Daoy (cell line): ENCODE results near the gene ELMO1. TPM values are rescaled to one million over a fixed set of nuclear protein-coding genes. Genes with fewer than 3 reads are reported as not detected.
A peak's percentile ranks its signal among the peaks of the same experiment; 100 is the strongest.

Experiments used
- DNase-seq: peaks from one replicate; pipeline ENCODE4 v3.0.0-alpha.2; 2015; ENCODE audit warnings: low read depth
- total RNA-seq: library from RNA; depleted of rRNA; stranded (reverse); fragments of >200 nt; shearing (Covaris generic); gene quantifications from 2 replicates; pipeline ENCODE4 v1.2.3, GENCODE V29; 2014

Gene ELMO1
- total RNA-seq, 1 experiment from 2014 or later = 7.0 TPM

DNA sequence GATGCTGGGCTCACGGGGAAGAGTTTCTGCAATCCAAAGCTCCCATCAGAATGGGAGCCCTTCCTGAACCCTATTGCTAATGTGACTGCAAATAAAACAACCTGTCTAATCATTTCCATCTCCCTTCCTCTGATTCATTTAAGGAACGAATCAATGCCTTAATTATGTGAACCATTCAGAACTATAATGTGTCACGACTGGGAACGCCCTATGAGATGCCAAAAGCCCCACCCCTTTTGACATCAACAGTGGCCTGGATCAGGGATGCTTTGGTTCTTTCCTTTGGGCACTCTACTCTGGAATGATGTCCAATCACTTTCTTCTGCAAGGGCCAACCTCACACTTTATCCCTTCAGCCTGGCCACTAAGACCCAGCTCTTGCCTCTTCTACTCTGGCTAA, 528.9 kb downstream of the ELMO1 start:
- DNase-seq = no peak

DNA sequence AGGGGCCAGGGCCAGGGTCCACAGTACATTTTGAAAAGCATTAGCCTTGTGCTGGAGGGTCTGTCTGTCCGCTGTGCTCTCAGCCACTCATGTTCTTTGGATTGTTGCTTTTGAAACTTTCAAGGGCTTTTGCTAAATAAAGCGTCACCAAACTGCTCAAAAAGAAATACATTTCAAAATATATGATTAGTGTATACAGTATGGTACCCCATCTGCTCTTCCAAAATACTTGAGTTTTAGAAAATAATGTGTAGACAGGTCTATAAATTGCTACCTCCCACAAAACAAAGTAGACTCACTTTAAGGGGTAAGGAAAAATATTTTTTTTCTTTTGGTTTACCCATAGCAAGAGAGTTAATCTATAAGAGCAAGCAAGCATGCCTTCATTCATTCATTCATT, 530.1 kb downstream of the ELMO1 start:
- DNase-seq = no peak

DNA sequence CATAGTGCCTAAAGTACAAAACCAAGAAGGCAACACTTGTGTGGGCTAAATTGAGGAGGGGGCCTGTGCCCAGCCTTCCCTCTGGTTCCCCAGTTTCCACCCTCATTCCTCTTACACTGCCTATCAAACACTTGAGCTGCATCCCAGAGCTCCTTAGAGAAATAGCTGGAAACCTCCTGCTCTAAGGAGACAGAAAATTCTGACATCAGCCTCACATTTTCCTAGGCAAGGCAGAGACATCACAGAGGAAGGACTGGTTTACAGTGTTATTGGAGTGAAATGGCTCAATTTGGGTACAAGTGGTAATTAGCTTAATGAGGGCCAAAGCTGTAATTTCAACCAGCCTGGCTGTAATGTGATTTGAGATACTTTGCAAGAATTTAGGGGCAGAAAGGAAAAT, 532.0 kb downstream of the ELMO1 start:
- no peak for DNase-seq

DNA sequence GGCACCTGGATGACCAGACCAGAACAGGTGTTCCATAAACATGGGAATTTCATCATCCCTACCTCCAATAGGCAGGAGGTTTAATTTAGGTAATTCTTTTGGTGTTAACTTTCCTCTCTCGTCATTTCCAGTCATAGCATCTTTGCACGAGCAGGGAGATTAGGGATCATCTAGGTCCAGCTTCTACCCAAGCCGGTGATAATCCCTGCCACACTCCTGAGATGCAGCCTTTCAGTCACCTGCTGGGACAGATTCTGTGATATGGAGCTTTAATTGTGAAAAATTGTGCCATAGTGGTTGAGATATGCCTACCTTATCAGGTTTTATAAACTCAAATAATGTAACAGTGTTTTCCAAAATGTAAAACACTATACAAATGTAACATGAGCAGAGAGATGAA, 532.5 kb downstream of the ELMO1 start:
- no peak for DNase-seq

DNA sequence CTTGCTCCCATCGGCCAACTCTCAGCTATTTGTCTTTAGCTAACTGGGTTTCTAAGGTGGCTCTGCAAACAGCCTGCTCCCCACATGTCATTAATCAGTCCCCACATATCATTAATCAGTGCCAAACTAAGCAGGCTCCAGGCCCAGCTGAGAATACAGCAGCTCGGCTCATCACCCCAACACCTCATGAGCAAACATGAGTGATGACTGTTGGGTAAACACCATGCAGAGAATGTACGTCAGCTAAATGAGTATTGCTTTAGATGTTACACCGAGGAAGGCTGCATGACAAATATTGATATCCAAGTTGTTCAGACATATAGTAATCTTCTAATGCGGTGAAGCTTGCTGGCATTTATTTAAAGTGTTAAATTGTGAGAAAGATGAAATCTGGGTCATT, 536.9 kb downstream of the ELMO1 start:
- no peak for DNase-seq

DNA sequence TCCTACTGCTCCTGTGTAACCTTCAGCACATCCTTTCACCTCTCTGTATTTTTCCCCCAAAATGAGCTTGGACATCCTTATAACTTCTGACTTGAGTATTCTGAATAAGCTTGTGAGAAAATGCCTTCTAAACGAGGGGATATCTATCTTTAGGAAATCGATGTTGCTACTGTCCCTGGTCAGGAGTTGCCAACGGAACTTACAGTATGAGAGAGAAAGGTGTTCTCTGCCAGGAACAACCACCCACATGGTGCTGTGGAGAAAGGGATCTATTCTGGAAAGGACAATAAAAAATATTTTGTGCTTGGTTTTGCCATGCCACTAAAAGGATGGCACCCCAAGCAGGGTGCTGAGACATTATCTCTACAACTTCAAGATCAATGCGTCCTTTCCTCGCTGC, 537.8 kb downstream of the ELMO1 start:
- no peak for DNase-seq

DNA sequence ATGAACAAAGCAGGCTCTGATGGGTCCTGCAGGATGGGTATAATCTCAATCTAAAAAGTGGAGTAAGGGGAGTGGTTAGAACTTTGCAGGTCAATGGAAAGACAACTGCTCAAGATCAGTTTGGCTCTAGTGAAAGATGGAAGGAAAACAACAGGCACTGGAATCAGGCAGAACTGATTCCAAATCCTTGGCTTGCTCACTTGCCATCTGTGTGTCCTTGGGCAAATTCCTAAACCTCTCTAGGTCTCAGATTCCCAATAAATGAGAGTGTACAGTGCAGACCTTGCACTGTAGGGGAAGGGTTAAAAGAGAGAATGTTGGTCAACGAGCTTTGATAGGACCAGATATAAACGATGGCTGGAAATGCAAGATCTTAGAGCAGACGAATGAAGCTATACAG, 538.3 kb downstream of the ELMO1 start:
- DNase-seq = no peak

DNA sequence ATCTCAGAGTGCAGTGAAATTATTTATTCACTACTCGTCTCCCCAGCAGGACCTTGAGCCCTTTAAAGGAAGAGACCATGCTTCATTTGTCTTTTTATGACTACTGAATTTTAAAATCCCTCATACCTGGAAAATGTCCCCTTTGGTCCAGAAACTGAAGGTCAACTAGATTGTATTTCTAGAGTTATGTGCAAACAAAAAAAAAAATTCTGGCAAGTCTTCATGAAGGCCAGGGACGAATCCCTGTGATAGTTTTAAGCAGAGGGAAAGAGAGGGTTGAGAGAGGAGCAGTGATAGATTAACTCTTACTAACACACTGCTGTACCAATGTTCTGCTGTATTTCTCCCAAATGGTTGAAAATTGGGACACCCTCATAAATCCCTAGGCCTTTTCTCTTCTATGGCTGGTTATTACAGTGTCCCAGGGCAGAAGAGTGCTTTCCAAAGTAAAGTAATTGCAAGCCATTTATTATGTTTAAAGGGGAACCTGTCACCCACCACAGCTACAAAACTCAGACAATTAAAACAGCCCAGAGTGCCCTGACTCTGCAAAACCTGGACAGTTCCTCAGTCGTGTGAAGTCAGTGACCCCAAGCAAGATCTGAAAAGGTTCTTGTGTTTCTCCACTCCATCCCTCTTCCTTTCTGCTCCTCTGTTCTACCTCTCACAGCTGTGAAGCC, 541.6 kb downstream of the ELMO1 start:
- no peak for DNase-seq

DNA sequence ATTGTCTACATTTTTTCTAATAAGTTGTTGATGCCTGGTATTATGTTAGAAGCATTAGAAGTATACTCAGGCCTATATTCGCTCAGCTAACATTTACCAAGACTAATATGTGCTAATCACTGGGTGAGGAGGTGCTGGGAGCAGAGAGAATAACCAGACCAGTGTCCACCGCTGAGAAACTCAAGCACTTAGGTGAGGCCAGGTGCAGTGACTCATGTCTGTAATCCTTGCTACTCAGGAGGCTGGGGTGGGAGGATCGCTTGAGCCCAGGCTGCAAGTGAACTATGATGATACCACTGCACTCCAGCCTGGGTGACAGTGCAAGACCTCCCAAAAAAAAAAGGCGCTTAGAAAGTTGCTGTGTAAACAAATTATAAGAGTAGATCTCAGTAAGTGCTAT, 542.2 kb downstream of the ELMO1 start:
- no peak for DNase-seq

DNA sequence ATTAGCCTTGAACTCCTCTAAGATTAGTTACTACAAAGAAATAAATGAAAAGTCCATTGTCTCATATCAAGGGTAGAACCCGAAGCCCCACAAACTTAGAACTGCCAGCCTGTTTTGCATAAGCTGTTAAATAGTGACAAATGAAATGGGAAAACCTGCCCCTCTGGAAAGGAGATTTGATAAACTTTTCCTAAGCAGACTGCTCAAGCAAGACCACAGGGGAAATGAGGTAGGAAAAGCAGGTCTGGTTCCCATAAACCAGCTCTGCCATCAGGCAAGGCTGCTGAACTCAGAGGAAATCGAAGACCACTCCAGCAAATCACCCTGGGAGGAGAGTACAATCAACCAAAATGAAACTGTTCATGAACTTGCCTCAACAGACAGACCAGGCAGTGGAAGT, 542.8 kb downstream of the ELMO1 start:
- no peak for DNase-seq

DNA sequence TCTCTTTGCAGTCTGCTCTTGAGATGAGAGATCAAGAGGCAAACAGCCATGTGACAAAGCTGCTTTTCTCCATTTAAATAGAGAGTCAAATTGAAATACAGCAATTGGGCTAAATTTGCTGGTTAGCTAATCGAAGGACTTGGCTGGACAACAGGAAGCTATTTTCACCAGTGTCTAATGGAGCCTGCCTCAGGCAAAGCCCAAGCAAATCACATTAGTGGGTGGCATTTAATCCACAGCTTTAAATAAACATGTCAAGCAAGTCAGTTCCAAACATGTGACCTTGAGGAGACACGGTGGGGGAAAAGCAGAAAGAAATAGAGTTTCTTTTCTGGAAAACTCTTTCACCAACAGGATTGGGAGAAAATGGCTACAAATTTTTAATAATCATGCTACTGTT, 543.9 kb downstream of the ELMO1 start:
- DNase-seq = no peak

DNA sequence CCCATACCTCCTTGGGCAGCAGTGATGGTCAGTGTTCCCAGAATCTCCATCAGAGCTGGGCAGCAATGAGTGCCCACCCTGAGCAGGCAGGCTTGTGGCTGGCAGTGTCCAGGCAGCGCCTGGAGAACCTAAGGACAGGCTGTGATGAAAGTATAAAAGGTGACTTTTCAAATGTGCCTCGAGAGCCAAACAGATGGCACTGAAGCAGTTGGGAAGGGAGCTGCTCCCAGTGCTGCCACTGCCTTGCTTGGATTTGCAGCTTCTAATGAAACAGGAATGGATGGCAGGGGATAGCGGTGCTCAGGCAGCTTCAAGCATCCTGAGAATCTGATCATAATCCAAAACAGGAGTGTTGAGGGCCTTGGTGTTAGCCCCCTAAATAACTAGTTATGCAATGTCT, 544.6 kb downstream of the ELMO1 start:
- DNase-seq = no peak

DNA sequence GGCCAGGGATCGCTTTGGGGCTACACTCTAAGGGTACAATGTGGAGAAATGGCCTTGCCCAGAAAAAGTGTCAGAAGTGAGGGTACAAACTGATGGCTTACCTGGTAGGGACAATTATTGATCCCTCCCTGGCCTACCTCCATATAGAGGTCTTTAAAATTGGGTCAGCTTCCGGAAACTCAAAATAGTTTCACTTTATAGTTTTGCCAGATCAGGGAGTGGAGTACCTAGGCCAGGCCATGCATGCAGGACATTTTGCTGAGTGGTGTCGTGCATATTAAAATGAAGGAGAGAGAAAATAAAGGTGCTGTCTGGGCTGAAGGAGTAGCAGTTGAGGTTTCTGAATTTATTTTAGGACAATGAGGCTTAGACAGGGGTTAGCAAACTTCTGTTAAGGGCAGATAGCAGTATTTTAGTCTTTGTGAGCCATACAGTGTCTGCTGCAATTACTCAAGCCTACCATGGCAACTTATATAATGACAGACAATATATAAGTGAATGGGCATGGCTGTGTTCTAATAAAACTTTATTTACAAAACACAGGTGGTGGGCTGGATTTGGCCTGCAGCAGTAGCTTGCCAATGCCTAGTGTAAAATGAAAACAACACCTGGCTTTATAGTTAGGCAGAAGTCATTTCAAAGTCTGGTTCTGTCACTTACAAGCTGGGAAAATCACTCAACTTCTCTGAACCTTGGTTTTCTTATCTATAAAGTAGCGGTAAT, 547.5 kb downstream of the ELMO1 start:
- no peak for DNase-seq

DNA sequence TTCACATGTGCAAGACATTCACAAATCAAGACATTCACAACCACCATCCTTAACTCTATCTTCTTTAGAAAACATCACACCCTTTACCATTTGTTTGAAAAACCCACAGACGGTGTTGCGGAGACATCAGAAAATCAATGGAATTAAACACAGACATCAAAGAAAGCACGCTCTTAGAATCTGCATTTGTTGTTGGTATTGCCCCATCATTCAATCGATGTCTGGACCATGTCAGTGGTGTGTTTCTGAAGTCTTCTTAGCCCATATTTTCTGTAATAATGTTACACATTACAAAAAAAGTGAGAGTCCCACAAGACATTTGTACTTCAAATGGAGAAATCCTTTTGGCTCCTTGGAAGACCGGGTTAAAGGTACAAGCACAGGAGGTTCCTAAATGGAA, 550.5 kb downstream of the ELMO1 start:
- no peak for DNase-seq

DNA sequence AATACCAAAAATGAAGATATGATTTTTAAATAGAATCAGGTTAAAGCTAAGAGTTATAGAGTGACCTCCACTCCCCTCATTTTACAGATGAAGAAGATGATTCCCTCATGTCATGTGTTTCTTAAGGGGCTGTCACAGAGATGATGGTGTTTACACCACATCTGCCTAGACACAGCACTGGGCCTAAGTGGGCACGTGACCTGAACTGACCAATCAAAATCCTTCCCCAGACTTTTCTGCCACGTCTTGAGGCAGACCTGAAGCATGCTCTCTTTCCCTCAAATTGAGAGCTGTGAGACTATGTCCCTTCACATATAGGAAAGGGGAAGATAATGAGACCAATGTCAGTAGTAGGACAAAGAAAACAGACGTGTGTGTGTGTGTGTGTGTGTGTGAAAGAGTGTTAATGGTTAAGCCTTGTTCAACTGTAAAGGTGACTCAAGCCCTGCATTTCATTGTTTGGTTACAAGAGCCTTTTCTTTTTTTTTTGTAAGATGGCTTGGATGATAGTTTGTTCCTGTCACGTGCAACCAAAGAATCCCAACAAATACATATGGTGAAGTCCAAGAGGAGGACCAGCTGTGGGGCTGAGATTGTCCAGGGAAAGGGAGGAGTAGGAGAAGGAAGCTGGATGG, 551.6 kb downstream of the ELMO1 start:
- no peak for DNase-seq

DNA sequence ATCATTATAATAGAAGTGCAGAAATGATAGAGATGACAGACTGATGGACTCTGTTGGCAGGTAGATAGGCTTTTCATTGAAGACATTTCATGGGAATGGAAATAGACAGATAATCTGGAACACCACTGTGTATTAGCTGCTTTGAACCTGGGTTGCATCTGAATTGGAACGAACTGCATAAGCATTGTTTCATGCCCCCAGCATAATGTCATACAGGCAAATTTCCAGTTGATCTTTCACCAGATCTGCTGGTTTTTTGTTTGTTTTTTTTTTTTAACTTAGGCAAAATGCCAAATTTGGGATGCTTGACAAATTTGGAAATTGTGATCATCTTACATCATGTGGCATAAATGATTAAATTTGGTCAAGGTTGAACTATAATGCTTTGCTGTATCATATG, 552.2 kb downstream of the ELMO1 start:
- DNase-seq = no peak

DNA sequence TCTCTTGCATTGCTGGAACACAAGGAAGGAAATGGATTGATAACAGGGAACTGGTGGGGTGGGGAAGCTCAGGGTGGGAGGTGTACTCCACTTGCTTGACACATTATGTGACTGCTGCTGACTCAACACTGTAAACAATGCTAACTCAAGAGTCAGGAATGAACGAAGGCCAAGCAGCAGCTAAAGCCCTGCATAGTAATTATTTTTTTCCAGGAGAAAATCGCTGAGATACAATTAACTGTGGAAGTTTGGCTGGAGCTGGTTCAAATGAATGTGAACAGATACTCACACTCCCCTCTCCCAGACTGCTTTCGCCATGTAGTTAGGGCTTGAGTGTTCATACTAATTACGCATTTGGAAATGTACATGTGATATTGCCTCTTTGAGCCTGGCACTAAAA, 553.5 kb downstream of the ELMO1 start:
- DNase-seq = peak; percentile 75

DNA sequence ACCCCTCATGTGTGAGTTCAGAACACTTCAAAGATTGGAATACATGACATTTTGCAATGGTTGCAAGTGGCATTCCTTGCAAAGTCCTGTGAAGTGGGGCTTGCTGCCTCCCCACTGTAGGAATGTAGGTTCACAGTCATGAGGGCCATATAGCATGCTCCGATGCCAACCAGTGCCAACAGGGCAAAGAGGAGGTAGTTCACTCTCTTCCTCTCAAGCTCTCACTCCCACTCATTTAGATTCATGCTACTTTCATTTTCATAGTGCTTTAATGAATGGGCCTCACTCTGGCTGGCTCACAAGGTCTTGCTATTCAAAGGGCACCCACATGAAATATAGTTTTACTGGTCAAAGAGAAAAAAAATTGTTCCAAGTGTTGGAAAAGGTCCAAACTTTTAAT, 554.5 kb downstream of the ELMO1 start:
- DNase-seq = no peak

DNA sequence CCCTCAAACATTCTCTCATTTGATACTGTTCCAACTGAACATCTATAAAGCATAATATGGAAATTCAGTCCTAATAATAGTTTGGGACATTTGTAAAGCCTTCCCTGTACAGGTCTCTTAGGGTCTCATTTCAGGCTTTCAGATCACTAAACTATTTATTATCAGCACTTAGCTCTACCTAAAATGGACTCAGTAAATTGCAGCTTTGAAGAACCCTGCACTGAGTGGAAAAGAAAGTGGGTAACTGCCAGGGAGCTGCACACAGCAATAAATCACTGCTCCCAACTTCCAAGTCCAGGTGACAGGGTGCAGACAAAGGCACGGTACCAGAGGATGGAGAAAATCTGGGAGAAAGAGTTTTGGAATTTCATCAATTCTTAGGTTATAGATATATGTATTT, 559.5 kb downstream of the ELMO1 start:
- DNase-seq = no peak

DNA sequence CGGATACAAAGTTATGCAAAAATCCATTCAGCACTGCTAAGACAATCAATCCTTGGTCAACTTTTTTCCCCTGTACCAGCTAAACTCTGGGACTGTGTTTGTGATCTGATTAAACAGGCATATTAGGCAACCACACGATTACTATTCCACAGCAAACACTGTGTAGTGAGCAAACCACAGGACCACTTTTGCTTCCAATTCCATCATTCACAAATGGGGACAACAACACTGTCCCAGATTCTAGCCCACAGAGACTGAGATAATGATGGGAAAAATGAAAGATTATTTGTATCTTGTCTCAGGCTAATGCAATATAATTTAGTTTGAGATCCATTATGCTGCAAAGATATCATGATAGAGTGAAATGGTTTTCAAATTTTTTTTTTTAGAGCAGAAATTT, 560.7 kb downstream of the ELMO1 start:
- DNase-seq = no peak

DNA sequence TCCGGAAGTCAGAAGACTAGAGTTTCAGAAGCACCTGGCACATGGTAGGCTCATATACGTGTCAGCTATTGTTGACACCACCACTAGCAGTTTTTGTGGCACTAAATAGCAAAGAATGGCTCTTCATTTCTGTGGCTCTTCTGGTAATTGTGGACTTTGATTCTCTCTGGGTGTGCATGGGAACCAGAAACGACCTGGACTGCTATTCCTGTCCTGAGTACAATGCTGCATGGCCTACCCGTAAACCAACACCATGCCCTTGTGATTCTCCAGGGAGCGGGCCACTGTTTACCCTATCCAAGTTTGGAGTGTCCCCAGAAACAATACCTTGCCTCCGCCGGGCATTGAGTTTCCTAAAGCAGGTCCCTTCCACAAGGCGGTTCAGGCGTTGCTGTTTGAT, 561.4 kb downstream of the ELMO1 start:
- no peak for DNase-seq

DNA sequence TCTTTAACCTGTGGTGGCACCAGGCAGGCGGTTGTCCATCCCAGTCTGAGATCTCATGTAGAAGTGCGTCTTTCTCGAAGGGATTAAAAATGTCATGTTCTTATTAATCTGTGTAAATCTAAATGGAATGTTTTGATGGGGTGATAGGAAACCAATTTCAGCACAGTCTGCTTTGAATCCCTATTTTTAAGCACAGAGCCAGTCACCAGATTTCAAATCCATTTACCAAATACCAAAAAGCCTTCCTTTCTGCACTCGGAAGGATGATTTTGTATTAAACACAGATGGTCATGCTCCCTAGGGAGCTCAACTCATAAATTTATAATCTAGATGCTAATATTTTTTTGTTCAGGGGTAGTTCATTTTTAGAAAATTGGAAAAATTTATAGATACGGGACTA, 563.8 kb downstream of the ELMO1 start:
- no peak for DNase-seq

DNA sequence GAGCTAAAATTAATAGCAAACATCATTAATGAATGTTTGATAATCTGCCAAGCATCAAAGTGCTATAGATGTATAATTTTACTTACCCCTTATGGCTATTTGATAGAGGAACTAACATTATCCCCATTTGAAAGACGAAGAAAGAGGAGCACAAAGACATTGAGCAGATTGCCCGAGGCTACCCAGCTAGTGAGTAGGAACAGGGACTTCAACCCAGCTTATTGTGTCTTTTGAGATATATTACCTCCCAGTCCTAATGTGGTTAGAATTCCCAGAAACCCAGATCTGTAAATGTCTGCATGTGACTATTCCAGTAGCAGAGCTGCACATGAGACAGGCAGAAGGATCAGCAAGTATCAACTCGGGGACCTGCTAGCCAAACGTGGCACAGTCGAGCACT, 564.3 kb downstream of the ELMO1 start:
- DNase-seq = no peak
